Type B pancreatic cell (in vitro differentiated cells): ENCODE results near the gene ANKRD12. TPM values are rescaled to one million over a fixed set of nuclear protein-coding genes. Genes with fewer than 3 reads are reported as not detected.

Experiments
- DNase-seq: peaks from one replicate; pipeline ENCODE4 v3.0.0; 2021; ENCODE audit warnings: mixed read lengths; ENCODE audit not compliant: unreplicated experiment; ENCODE audit errors: extremely low spot score
- H3K27ac Mint-ChIP-seq: 2 replicates; pipeline ENCODE4 v1.8.0; 2021; ENCODE audit warnings: mild to moderate bottlenecking, mixed read lengths
- H3K27me3 Mint-ChIP-seq: 2 replicates; pipeline ENCODE4 v1.8.0; 2021; ENCODE audit warnings: mixed read lengths
- H3K36me3 Mint-ChIP-seq: 2 replicates; pipeline ENCODE4 v1.8.0; 2021; ENCODE audit warnings: mixed read lengths
- H3K4me1 Mint-ChIP-seq: one replicate; pipeline ENCODE4 v1.8.0; 2021; ENCODE audit warnings: mixed read lengths; ENCODE audit not compliant: unreplicated experiment
- H3K4me3 Mint-ChIP-seq: 2 replicates; pipeline ENCODE4 v1.8.0; 2021; ENCODE audit warnings: mild to moderate bottlenecking, mixed read lengths
- H3K9me3 Mint-ChIP-seq: 2 replicates; pipeline ENCODE4 v1.8.0; 2021; ENCODE audit warnings: mixed read lengths
- total RNA-seq: library from RNA; stranded (reverse); gene quantifications from 2 replicates; pipeline ENCODE4 v1.2.1, GENCODE V29; 2021; ENCODE audit warnings: low replicate concordance
- TF ChIP-seq, protein P1 (sequence below): fragments of 200-600 bp; sonication (generic); conservative IDR thresholded peaks from 2 replicates; pipeline ENCODE4 v1.5.0; 2021; ENCODE audit warnings: antibody characterized with exemption, mild to moderate bottlenecking

The ANKRD12 gene
- total RNA-seq, 1 donor from 2014 or later = 38.8 TPM

GRCh38 chr18:9177466-9177865 is 40.9 kb downstream of the ANKRD12 start:
- no peak overlapping the region for H3K4me3 Mint-ChIP-seq
- peaks cover 6% of the 10 kb centered on the region for H3K36me3 Mint-ChIP-seq
- TF ChIP-seq, protein P1, sequence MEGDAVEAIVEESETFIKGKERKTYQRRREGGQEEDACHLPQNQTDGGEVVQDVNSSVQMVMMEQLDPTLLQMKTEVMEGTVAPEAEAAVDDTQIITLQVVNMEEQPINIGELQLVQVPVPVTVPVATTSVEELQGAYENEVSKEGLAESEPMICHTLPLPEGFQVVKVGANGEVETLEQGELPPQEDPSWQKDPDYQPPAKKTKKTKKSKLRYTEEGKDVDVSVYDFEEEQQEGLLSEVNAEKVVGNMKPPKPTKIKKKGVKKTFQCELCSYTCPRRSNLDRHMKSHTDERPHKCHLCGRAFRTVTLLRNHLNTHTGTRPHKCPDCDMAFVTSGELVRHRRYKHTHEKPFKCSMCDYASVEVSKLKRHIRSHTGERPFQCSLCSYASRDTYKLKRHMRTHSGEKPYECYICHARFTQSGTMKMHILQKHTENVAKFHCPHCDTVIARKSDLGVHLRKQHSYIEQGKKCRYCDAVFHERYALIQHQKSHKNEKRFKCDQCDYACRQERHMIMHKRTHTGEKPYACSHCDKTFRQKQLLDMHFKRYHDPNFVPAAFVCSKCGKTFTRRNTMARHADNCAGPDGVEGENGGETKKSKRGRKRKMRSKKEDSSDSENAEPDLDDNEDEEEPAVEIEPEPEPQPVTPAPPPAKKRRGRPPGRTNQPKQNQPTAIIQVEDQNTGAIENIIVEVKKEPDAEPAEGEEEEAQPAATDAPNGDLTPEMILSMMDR = no peak
- H3K9me3 Mint-ChIP-seq = no peaks in the 10 kb centered on the region
- no peaks in the 10 kb centered on the region for H3K27me3 Mint-ChIP-seq
- H3K27ac Mint-ChIP-seq = no peak overlapping the region
- DNase-seq = no peak
- no peaks in the 10 kb centered on the region for H3K4me1 Mint-ChIP-seq

- Mint-ChIP-seq H3K4me3 (no peak overlapping the region), H3K4me1 (no peaks in the 10 kb centered on the region), H3K27ac (no peak overlapping the region), H3K36me3 (peaks cover 16% of the 10 kb centered on the region), H3K9me3 (no peaks in the 10 kb centered on the region), H3K27me3 (no peaks in the 10 kb centered on the region)
- no peak for DNase-seq
- TF ChIP-seq, protein P1 = no peak
These were observed 42.0 kb downstream of the ANKRD12 start for GRCh38 chr18:9178557-9178956.

GRCh38 chr18:9181275-9181674 is 44.7 kb downstream of the ANKRD12 start:
- no peaks in the 10 kb centered on the region for H3K27me3 Mint-ChIP-seq
- no peak for DNase-seq
- peaks cover 28% of the 10 kb centered on the region for H3K36me3 Mint-ChIP-seq
- H3K4me3 Mint-ChIP-seq = no peak overlapping the region
- TF ChIP-seq, protein P1 = no peak
- no peak overlapping the region for H3K27ac Mint-ChIP-seq
- no peaks in the 10 kb centered on the region for H3K4me1 Mint-ChIP-seq
- no peaks in the 10 kb centered on the region for H3K9me3 Mint-ChIP-seq

GRCh38 chr18:9182852-9183399 is 46.3 kb downstream of the ANKRD12 start:
- no peak overlapping the region for H3K4me3 Mint-ChIP-seq
- TF ChIP-seq, protein P1 = no peak
- DNase-seq = no peak
- H3K4me1 Mint-ChIP-seq = no peaks in the 10 kb centered on the region
- no peaks in the 10 kb centered on the region for H3K9me3 Mint-ChIP-seq
- H3K27me3 Mint-ChIP-seq = no peaks in the 10 kb centered on the region
- no peak overlapping the region for H3K27ac Mint-ChIP-seq
- peaks cover 30% of the 10 kb centered on the region for H3K36me3 Mint-ChIP-seq

DNA sequence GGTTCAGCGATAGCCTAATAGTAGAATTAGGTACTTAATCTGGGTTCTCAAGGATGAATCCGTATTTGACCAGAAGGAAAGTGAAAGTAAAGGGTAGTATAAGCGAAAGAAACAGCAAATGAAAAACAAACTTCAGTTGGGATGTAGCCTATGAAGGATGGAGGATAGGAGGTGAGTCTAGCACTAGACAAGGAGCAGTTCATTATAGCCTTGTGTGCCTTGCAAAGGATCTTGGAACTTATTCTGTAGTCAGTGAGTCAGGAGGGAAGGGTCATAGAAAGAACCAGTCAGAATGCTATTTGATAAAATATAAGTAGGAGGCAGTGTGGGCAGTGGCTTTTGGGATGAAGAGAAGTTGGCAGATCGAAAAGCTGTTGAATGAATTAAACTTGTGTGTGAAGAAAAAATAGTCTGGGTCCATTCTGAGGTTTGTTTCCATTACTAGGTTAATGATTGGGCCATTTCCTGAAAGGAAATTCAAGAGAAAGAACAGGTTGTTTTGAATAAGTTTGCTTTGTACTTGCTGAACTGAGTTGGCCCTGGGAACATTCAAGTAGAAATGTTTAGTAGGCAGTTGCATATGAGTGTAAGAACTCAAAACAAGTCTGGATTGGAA is 48.5 kb downstream of the ANKRD12 start:
- no peaks in the 10 kb centered on the region for H3K9me3 Mint-ChIP-seq
- TF ChIP-seq, protein P1 = no peak
- DNase-seq = no peak
- peaks cover 35% of the 10 kb centered on the region for H3K36me3 Mint-ChIP-seq
- H3K27ac Mint-ChIP-seq = no peak overlapping the region
- no peak overlapping the region for H3K4me3 Mint-ChIP-seq
- H3K27me3 Mint-ChIP-seq = no peaks in the 10 kb centered on the region
- no peaks in the 10 kb centered on the region for H3K4me1 Mint-ChIP-seq
